Activated gamma-delta T cell treated with Interleukin-2 at 50 U/mL for 16 hours (primary cell): ENCODE results near the gene ARHGAP15.
A peak's percentile ranks its signal among the peaks of the same experiment; 100 is the strongest.

Source experiments
- DNase-seq: peaks from one replicate; pipeline ENCODE4 v3.0.0-alpha.2; 2020

Gene ARHGAP15

GRCh38 chr2:143146366-143146765, 17.1 kb downstream of the ARHGAP15 start:
- no peak for DNase-seq

- DNase-seq: no peak
These were observed 17.8 kb downstream of the ARHGAP15 start for GRCh38 chr2:143146815-143147530.

GRCh38 chr2:143148011-143148410, 18.8 kb downstream of the ARHGAP15 start:
- DNase-seq: no peak

GRCh38 chr2:143148757-143149156, 19.5 kb downstream of the ARHGAP15 start:
- DNase-seq: no peak

- no peak for DNase-seq
These were observed 21.1 kb downstream of the ARHGAP15 start for GRCh38 chr2:143150287-143150686.

- DNase-seq: no peak
These were observed 22.0 kb downstream of the ARHGAP15 start for GRCh38 chr2:143151111-143151752.

- DNase-seq: no peak
These were observed 23.0 kb downstream of the ARHGAP15 start for GRCh38 chr2:143152219-143152618.

GRCh38 chr2:143152637-143153036, 23.4 kb downstream of the ARHGAP15 start:
- DNase-seq: no peak

GRCh38 chr2:143155661-143156060, 26.4 kb downstream of the ARHGAP15 start:
- no peak for DNase-seq

GRCh38 chr2:143157001-143157400, 27.8 kb downstream of the ARHGAP15 start:
- no peak for DNase-seq

- DNase-seq: no peak
These were observed 28.2 kb downstream of the ARHGAP15 start for GRCh38 chr2:143157418-143157817.

- no peak for DNase-seq
These were observed 28.9 kb downstream of the ARHGAP15 start for GRCh38 chr2:143158098-143158497.

GRCh38 chr2:143158551-143159485, 29.6 kb downstream of the ARHGAP15 start:
- no peak for DNase-seq

GRCh38 chr2:143159486-143159840, 30.2 kb downstream of the ARHGAP15 start:
- DNase-seq: no peak

GRCh38 chr2:143160732-143161707, 31.8 kb downstream of the ARHGAP15 start:
- no peak for DNase-seq

GRCh38 chr2:143162123-143162837, 33.1 kb downstream of the ARHGAP15 start:
- peak; percentile 54 for DNase-seq

- no peak for DNase-seq
These were observed 33.8 kb downstream of the ARHGAP15 start for GRCh38 chr2:143162997-143163396.

- DNase-seq: no peak
These were observed 34.3 kb downstream of the ARHGAP15 start for GRCh38 chr2:143163499-143163898.

GRCh38 chr2:143165291-143165690, 36.1 kb downstream of the ARHGAP15 start:
- no peak for DNase-seq

- DNase-seq: no peak
These were observed 39.9 kb downstream of the ARHGAP15 start for GRCh38 chr2:143169105-143169504.

GRCh38 chr2:143171817-143172216, 42.6 kb downstream of the ARHGAP15 start:
- DNase-seq: no peak

- no peak for DNase-seq
These were observed 46.2 kb downstream of the ARHGAP15 start for GRCh38 chr2:143175438-143175837.
